ENCODE measurements around the gene IGFL2. TPM values are rescaled to one million over a fixed set of nuclear protein-coding genes. Genes with fewer than 3 reads are reported as not detected.

The IGFL2 gene
- total RNA-seq, 1 donor from 2014 or later, result 9.8 TPM

- H3K36me3 Mint-ChIP-seq (ENCODE audit: low read depth, unreplicated experiment), result peaks cover 6% of the 10 kb centered on the region
- Histone ChIP-seq H3K27me3 (ENCODE audit: insufficient read depth, low read length) (peaks cover 2% of the 10 kb centered on the region), H3K27ac (ENCODE audit: low read depth, low read length) (no peak overlapping the region), H4K20me1 (ENCODE audit: insufficient read depth, low read length) (no peaks in the 10 kb centered on the region), H3K4me2 (ENCODE audit: low read length) (no peak overlapping the region), H3K4me1 (ENCODE audit: insufficient read depth, low read length) (no peaks in the 10 kb centered on the region), H3K36me3 (ENCODE audit: insufficient read depth, low read length) (no peaks in the 10 kb centered on the region), H3K79me2 (ENCODE audit: insufficient read depth, low read length) (no peaks in the 10 kb centered on the region), H3K9me3 (ENCODE audit: insufficient read depth, low read depth, low read length) (peaks cover 3% of the 10 kb centered on the region), H3K9ac (ENCODE audit: low read length) (no peak overlapping the region), H2AFZ (ENCODE audit: low read depth, low read length) (no peak overlapping the region), H3K4me3 (ENCODE audit: insufficient read depth, low read depth, low read length) (no peak overlapping the region)
- peaks cover 8% of the 10 kb centered on the region for H3K9me3 Mint-ChIP-seq (ENCODE audit: unreplicated experiment)
- TF ChIP-seq CTCF (IDR thresholded peaks at IDR 0.05; ENCODE audit: insufficient read depth, low read depth, low read length), result no peak
- TF ChIP-seq EZH2 (IDR thresholded peaks at IDR 0.05; ENCODE audit: insufficient read depth, low read length), result no peak
- FAIRE-seq (no peak), DNase-seq (ENCODE audit: low read depth) (no peak)
- H3K27me3 Mint-ChIP-seq (ENCODE audit: low read depth, unreplicated experiment), result no peaks in the 10 kb centered on the region
- peaks cover 17% of the 10 kb centered on the region for H3K4me1 Mint-ChIP-seq (ENCODE audit: low read depth, unreplicated experiment)
- H3K27ac Mint-ChIP-seq (ENCODE audit: unreplicated experiment), result no peak overlapping the region
- no peak overlapping the region for H3K4me3 Mint-ChIP-seq (ENCODE audit: unreplicated experiment)
These were observed 5.7 kb upstream of the IGFL2 start for GRCh38 chr19:46142294-46142693.

- Histone ChIP-seq H4K20me1 (ENCODE audit: insufficient read depth, low read length) (no peaks in the 10 kb centered on the region), H3K4me3 (ENCODE audit: insufficient read depth, low read depth, low read length) (no peak overlapping the region), H3K9ac (ENCODE audit: low read length) (no peak overlapping the region), H3K27ac (ENCODE audit: low read depth, low read length) (no peak overlapping the region), H3K4me2 (ENCODE audit: low read length) (no peak overlapping the region), H3K36me3 (ENCODE audit: insufficient read depth, low read length) (no peaks in the 10 kb centered on the region), H2AFZ (ENCODE audit: low read depth, low read length) (no peak overlapping the region), H3K79me2 (ENCODE audit: insufficient read depth, low read length) (no peaks in the 10 kb centered on the region), H3K4me1 (ENCODE audit: insufficient read depth, low read length) (no peaks in the 10 kb centered on the region), H3K27me3 (ENCODE audit: insufficient read depth, low read length) (peaks cover 6% of the 10 kb centered on the region), H3K9me3 (ENCODE audit: insufficient read depth, low read depth, low read length) (no peaks in the 10 kb centered on the region)
- Mint-ChIP-seq H3K9me3 (ENCODE audit: unreplicated experiment) (peaks cover 17% of the 10 kb centered on the region), H3K4me3 (ENCODE audit: unreplicated experiment) (no peak overlapping the region), H3K36me3 (ENCODE audit: low read depth, unreplicated experiment) (peaks cover 9% of the 10 kb centered on the region), H3K4me1 (ENCODE audit: low read depth, unreplicated experiment) (peaks cover 25% of the 10 kb centered on the region), H3K27ac (ENCODE audit: unreplicated experiment) (no peak overlapping the region), H3K27me3 (ENCODE audit: low read depth, unreplicated experiment) (peaks cover 7% of the 10 kb centered on the region)
- no peak for FAIRE-seq
- no peak for DNase-seq (ENCODE audit: low read depth)
- TF ChIP-seq CTCF (IDR thresholded peaks at IDR 0.05; ENCODE audit: insufficient read depth, low read depth, low read length) (no peak), EZH2 (IDR thresholded peaks at IDR 0.05; ENCODE audit: insufficient read depth, low read length) (no peak)
These were observed 3.3 kb upstream of the IGFL2 start for GRCh38 chr19:46144756-46145155.

DNA sequence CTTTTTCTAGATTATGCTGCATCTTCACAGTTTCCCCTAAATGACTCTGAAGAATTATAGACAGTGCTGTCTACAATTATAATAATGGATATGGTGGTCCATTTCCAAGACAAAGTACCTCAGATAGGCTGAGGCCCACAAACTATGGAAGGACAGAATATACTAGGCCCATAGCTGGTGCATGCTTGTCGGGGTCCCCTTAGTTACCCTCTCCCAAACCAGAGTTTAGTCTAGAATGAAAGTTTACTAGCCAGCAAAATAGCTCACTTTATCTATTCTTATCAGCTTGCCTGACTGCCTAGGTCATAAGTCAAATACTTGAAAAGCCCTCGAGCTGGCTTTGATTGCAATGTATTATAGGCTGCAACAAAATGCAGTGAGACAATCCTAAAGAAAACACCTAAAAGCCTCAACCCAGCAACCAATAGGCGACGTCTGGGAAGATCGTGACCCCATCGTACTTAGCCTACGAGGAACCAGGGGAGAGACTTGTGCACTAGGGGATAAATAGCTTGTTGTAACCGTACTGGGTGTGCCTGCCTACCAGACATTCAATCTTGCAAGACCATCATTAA, 785 bp upstream of the IGFL2 start:
- no peak overlapping the region for H3K4me3 ChIP-seq (ENCODE audit: insufficient read depth, low read depth, low read length)
- DNase-seq (ENCODE audit: low read depth) (no peak), FAIRE-seq (no peak)
- no peaks in the 10 kb centered on the region for H3K4me1 ChIP-seq (ENCODE audit: insufficient read depth, low read length)
- Mint-ChIP-seq H3K9me3 (ENCODE audit: unreplicated experiment) (peaks cover 18% of the 10 kb centered on the region), H3K36me3 (ENCODE audit: low read depth, unreplicated experiment) (peaks cover 8% of the 10 kb centered on the region), H3K4me1 (ENCODE audit: low read depth, unreplicated experiment) (peaks cover 9% of the 10 kb centered on the region), H3K4me3 (ENCODE audit: unreplicated experiment) (no peak overlapping the region), H3K27ac (ENCODE audit: unreplicated experiment) (no peak overlapping the region), H3K27me3 (ENCODE audit: low read depth, unreplicated experiment) (peaks cover 7% of the 10 kb centered on the region)
- no peaks in the 10 kb centered on the region for H3K9me3 ChIP-seq (ENCODE audit: insufficient read depth, low read depth, low read length)
- H3K36me3 ChIP-seq (ENCODE audit: insufficient read depth, low read length), result no peaks in the 10 kb centered on the region
- no peak overlapping the region for H3K9ac ChIP-seq (ENCODE audit: low read length)
- H2AFZ ChIP-seq (ENCODE audit: low read depth, low read length), result no peak overlapping the region
- H3K4me2 ChIP-seq (ENCODE audit: low read length), result no peak overlapping the region
- no peak overlapping the region for H3K27ac ChIP-seq (ENCODE audit: low read depth, low read length)
- peaks cover 6% of the 10 kb centered on the region for H3K27me3 ChIP-seq (ENCODE audit: insufficient read depth, low read length)
- H3K79me2 ChIP-seq (ENCODE audit: insufficient read depth, low read length), result no peaks in the 10 kb centered on the region
- TF ChIP-seq EZH2 (IDR thresholded peaks at IDR 0.05; ENCODE audit: insufficient read depth, low read length) (no peak), CTCF (IDR thresholded peaks at IDR 0.05; ENCODE audit: insufficient read depth, low read depth, low read length) (no peak)
- H4K20me1 ChIP-seq (ENCODE audit: insufficient read depth, low read length), result no peaks in the 10 kb centered on the region

Data from astrocyte (in vitro differentiated cells and primary cell).